Loucy (cell line): ENCODE results near the gene GP5.

Experiments used
- CTCF ChIP-seq: fragments of 200-600 bp; sonication (generic); conservative IDR thresholded peaks from 2 replicates; pipeline ENCODE4 v1.5.1; 2014; ENCODE audit warnings: mild to moderate bottlenecking, antibody characterized with exemption, low read length
- EZH2phosphoT487 ChIP-seq: fragments of 200-600 bp; IDR thresholded peaks from 2 replicates; pipeline ENCODE4 v1.6.1; 2018; ENCODE audit warnings: antibody characterized with exemption, mild to moderate bottlenecking, moderate library complexity, borderline replicate concordance

GRCh38 chr3:194382892-194383223 is 16.2 kb downstream of the GP5 start:
- TF ChIP-seq CTCF (no peak), EZH2phosphoT487 (no peak)
